ENCODE measurements around the gene ANGPT4. TPM values are rescaled to one million over a fixed set of nuclear protein-coding genes. Genes with fewer than 3 reads are reported as not detected.

Gene ANGPT4
- polyA plus RNA-seq, 1 experiment, result not detected

DNA sequence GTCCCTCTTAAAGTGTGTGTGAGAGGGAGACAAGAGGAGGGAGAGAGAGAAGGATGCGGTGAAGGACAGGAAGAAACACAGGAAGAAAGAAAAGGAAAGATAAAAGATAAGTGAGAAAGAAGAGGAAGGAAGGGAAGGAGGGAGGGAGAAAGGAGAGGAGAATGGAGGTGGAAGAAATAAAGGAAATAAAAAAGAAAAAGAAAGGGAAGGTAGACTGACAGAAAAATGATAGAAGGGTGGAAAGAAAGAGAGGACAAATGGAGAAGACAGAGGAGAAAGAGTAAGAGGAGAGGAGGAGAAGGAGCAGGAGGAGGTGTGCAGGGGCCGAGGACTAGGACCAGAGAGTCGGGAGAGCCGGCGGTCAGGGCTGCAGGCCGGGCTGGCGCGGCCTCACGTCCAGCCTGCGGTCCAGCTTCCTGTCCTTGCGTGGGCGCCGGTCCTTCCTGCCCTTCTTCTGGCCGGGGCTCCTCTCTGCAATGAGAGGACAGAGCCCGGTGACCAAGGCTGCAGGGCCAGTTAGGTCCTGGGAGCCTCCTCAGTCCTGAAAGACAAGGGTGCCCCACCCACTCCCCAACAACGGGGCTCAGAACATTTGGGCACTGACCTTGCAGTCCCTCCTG lies 44.0 kb upstream of the ANGPT4 start:
- DNase-seq (ENCODE audit: low read depth, low spot score), result no peak

DNA sequence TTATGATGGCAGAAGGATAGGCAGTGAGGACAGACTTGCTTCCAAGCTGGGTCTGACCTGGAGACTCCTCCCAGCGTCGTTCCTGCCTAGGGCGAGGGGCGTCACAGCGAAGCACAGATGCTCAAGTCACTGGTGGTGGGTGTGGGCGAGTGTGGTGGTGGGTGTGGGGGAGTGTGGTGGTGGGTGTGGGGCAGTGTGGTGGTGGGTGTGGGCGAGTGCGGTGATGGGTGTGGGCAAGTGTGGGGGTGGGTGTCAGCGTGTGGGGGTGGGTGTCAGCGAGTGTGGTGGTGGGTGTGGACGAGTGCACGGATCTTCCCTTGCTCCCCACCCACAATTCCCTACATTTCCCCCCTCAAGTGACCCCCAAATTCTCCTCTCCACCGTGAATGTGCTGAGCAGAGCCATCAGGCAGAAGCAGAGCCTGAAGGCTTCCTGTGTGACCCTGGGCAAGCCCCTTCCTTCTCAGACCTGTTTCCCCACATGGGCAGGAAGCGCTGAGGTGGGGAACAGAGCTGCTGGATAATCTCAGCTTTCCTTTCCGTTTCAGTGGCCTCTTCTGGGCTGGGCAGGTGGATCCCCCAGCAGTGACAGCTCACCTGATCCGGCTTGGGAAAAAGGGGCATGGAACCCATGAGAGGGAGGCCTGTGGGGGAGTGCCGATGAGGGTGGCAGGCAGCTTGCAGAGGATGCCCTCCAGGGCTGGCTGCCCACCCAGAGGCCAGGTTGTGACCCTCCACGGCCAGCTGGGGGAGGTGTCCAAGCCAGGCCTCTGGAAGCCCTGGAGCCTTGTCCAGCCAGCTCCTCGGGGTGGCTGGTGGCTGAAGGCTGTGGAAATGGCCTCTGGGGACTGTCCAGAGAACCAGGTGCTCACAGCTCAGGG lies 43.0 kb upstream of the ANGPT4 start:
- peaks cover 6% of the 10 kb centered on the region for H3K27me3 ChIP-seq (ENCODE audit: control insufficient read depth, insufficient read depth, low read length)
- CTCF ChIA-PET, result interaction anchor here (0.8 to 6.0 kb wide), 2 partner anchors 142 to 517 kb away, joined by 4 to 222 read pairs; no protein-coding TSS in a partner anchor

More for the DNA sequence above, 44.0 kb upstream of the ANGPT4 start:
- no peak overlapping the region for H3K4me3 ChIP-seq (ENCODE audit: low read depth, low read length)
- H3K27ac ChIP-seq (ENCODE audit: low read depth, low read length), result no peak overlapping the region
- no peaks in the 10 kb centered on the region for H3K9me3 ChIP-seq (ENCODE audit: control insufficient read depth, insufficient read depth, low read length)
- H3K27me3 ChIP-seq (ENCODE audit: control insufficient read depth, insufficient read depth, low read length), result peaks cover 6% of the 10 kb centered on the region
- POLR2A ChIA-PET, result no interaction called here
- TF ChIP-seq, protein P1, sequence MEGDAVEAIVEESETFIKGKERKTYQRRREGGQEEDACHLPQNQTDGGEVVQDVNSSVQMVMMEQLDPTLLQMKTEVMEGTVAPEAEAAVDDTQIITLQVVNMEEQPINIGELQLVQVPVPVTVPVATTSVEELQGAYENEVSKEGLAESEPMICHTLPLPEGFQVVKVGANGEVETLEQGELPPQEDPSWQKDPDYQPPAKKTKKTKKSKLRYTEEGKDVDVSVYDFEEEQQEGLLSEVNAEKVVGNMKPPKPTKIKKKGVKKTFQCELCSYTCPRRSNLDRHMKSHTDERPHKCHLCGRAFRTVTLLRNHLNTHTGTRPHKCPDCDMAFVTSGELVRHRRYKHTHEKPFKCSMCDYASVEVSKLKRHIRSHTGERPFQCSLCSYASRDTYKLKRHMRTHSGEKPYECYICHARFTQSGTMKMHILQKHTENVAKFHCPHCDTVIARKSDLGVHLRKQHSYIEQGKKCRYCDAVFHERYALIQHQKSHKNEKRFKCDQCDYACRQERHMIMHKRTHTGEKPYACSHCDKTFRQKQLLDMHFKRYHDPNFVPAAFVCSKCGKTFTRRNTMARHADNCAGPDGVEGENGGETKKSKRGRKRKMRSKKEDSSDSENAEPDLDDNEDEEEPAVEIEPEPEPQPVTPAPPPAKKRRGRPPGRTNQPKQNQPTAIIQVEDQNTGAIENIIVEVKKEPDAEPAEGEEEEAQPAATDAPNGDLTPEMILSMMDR (IDR thresholded peaks at IDR 0.05; ENCODE audit: low read depth, low read length), result no peak
- CTCF ChIA-PET, result interaction anchor here (6.0 kb wide), 1 partner anchor 143 kb away, joined by 222 read pairs; no protein-coding TSS in a partner anchor

DNA sequence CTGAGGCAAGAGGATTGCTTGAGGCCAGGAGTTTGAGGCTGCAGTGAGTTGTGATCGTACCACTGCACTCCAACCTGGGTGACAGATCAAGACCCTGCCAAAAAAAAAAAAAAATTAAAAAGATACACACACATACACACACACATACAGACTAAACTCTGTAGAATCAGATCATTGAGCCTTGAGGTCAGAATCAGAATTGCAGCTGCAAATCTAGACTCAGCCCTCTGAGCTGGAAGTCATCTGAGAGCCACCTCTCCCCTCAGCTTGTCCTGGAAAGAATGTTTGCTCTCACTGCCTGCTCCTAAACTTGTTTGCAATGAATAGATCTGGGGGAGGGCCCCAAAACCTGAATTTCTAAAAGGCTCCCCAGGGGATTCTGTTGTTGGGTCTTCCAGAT lies 41.4 kb upstream of the ANGPT4 start:
- TF ChIP-seq, protein P1 (IDR thresholded peaks at IDR 0.05; ENCODE audit: low read depth, low read length), result peak; percentile 22; the same call in 1 of the 2 replicates
- ChIA-PET POLR2A (interaction anchor here (0.6 kb wide), 1 partner anchor 128 kb away, joined by 4 read pairs; no protein-coding TSS in a partner anchor), CTCF (interaction anchor here (0.5 to 6.0 kb wide), 6 partner anchors 25 to 282 kb away, joined by 3 to 222 read pairs (median 6); partner anchors contain the start of gene FAM110A)

More for the DNA sequence above, 43.0 kb upstream of the ANGPT4 start:
- TF ChIP-seq, protein P1 (IDR thresholded peaks at IDR 0.05; ENCODE audit: low read depth, low read length), result no peak
- DNase-seq (ENCODE audit: low read depth, low spot score), result no peak
- Histone ChIP-seq H3K4me3 (ENCODE audit: low read depth, low read length) (no peak overlapping the region), H3K27ac (ENCODE audit: low read depth, low read length) (no peak overlapping the region), H3K9me3 (ENCODE audit: control insufficient read depth, insufficient read depth, low read length) (no peaks in the 10 kb centered on the region)
- POLR2A ChIA-PET, result no interaction called here

DNA sequence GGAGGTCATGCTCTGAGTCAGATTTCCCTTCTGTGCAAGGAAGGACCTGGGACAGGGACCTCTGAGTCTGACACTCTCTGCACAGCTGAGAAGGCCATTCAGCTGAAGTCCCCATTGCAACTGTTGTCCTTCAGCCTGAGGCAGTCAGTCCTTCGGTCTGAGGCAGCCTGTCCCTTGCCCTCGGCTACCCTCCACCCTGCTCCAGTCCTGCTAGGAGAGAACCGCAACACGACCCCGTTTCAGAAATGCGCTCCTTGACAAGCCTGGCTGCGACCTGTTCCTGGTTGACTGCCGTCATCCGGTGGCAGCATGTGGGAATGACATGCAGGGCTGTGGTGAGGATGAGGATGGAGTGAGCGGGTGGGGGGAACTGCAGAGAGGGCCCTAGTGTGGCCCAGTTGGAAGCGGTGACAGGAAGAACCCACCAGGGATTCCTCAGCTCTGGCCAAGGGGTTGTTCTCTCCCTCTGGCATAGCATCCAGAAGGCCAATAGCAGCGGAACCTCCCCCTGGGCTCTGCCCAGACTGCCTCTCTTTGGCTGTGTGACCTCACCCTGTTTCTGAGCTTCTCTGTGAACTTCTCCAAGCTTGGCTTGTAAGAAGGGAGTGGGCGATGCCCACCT lies 40.3 kb upstream of the ANGPT4 start:
- Histone ChIP-seq H3K9me3 (ENCODE audit: control insufficient read depth, insufficient read depth, low read length) (no peaks in the 10 kb centered on the region), H3K27ac (ENCODE audit: low read depth, low read length) (no peak overlapping the region), H3K27me3 (ENCODE audit: control insufficient read depth, insufficient read depth, low read length) (peaks cover 6% of the 10 kb centered on the region), H3K4me3 (ENCODE audit: low read depth, low read length) (no peak overlapping the region)
- ChIA-PET CTCF (interaction anchor here (0.6 to 6.0 kb wide), 30 partner anchors 9 to 256 kb away, joined by 3 to 222 read pairs (median 4); partner anchors contain the start of gene FAM110A), POLR2A (no interaction called here)
- TF ChIP-seq, protein P1 (IDR thresholded peaks at IDR 0.05; ENCODE audit: low read depth, low read length), result peak; percentile 97
- peak; percentile 15 for DNase-seq (ENCODE audit: low read depth, low spot score)

More for the DNA sequence above, 41.4 kb upstream of the ANGPT4 start:
- H3K27ac ChIP-seq (ENCODE audit: low read depth, low read length), result no peak overlapping the region
- no peak overlapping the region for H3K4me3 ChIP-seq (ENCODE audit: low read depth, low read length)
- H3K9me3 ChIP-seq (ENCODE audit: control insufficient read depth, insufficient read depth, low read length), result no peaks in the 10 kb centered on the region
- no peak for DNase-seq (ENCODE audit: low read depth, low spot score)
- peaks cover 6% of the 10 kb centered on the region for H3K27me3 ChIP-seq (ENCODE audit: control insufficient read depth, insufficient read depth, low read length)
